ENCODE data around the gene HNF4A.
"Not testable (repeated sequence)": the region's sequence is repeated elsewhere in the genome, so short reads cannot be mapped to it uniquely, and the experiment has no call there.

Gene HNF4A

GRCh38 chr20:44355498-44356352 is at the start of gene HNF4A:
Gene HNF4A (plus strand): TSS chr20:44355699. CDS start chr20:44355805, 106 bp downstream.
- no peak for DNase-seq

- no peak for DNase-seq
These were observed 48.6 kb upstream of the HNF4A start for GRCh38 chr20:44306927-44307326.

GRCh38 chr20:44309763-44310663 is 45.5 kb upstream of the HNF4A start:
- no peak for DNase-seq

DNA sequence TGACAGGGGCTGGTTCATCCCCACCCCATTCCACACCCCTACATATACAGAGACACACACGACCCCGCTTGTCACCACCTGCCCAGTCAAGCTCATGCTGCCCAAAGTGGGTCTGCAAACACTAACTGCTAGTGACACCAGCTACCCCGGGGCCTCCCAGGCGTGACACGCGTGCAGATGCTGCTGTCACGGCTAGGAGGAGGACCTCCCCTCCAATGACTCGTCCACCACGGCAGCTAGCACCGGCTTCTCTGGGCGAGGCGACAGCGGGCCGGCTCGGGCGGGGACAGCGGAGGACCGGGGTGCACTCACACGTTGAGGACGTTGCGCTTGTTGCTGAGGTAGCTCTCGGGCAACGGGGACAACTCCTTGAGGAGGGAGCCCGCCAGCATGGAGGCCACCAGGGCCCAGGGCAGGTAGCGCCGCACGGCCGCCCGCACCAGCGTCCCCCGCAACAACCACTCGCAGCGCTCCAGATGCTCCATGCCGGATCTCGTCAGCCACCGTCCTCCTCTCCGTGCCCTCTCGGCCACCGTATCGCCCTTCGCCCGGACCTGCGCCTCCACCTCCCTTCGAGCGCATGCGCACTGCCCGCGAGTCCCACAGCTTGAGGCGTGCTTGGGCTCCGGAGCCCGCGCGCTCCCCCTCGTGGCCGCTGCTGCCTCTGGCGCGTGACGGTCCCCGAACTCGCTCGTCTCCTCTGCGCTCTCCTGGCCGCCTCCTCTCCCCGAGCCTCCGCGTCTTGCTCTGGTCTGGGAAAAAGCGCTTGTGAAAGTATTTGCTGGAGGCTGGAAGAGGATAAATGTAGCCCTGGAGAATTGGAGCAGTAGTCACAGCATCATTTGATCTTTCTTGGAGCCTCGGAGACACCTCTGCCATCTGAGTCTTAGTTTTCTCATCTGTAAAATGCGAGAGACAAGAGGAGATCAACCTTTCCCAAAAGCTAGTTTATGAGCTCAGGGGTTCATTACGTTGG is 44.5 kb upstream of the HNF4A start, which contains the start of gene FITM2:
FITM2 (minus strand) TSS at position 539 of the 976 bp plus-strand sequence; CDS start at position 485, 54 bp downstream.
- DNase-seq, result peak; percentile 71

GRCh38 chr20:44314870-44315269 is 40.6 kb upstream of the HNF4A start:
- DNase-seq, result no peak

DNA sequence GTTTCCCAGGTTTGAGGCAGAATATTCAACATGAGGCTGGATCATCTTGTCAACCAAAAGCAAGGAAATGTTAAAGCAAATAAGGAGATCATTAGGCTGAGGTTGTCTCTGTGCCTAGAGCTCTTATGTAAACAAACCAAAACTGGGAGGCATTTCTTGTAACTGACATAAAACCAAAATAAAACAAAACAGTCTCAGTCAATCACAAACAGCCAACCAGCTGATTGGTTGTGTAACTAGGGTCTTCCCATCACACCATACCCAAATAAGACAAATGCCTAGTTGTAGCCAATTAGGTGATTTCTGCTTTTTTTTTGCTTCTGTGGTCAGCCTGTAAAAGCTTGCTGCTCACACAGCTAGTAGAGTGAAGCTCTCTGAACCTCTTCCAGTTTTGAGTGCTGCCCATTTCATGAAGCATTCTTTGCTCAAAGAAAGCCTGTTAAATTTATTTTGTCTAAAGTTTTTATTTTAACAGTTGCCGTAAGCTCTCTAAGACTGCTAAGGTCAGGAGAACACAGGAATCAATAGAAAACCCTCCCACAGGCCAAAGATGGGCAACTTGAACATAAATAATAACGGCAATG is 35.6 kb upstream of the HNF4A start:
- DNase-seq, result no peak

- no peak for DNase-seq
These were observed 31.2 kb upstream of the HNF4A start for GRCh38 chr20:44324343-44324742.

DNA sequence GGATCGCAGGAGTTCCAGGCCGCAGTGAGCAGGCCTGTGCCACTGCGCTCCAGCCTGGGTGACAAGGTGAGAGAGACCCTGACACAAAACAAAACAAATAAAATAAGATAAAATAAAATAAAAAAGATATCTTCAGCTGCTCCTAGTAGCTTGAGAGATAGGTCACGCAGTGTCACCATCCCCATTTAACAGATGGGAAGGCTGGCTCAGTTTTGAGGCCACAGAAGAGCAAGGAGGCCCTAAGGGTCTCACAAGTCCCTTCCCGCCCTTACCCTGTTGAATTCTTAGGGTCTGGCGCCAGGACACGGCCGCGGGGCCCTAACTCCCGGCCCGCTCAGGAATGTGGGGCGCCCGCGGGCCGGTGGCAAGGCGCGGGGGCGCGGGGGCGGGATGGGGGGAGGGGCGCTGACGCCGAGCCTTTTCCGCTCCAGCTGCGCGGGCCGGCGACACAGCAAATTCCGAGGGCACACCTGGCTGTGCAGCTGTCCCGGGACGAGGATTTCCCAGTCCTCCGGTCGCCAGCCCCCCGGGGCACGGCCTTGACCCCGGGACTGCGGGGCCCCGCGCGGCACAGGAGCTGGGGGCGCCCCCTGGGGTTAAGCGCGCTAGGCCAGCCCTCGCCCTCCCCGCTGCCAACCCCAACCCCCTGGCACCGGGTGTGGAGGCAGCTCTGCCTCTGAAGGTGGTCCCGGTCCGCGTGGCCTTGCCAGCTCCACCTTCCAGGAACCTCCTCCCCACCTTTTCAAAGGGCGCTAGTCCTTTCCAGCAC is 28.9 kb upstream of the HNF4A start:
- DNase-seq, result no peak

GRCh38 chr20:44327748-44328147 is 27.8 kb upstream of the HNF4A start:
- not testable (repeated sequence) for DNase-seq

GRCh38 chr20:44328428-44328827 is 27.1 kb upstream of the HNF4A start:
- DNase-seq, result no peak

GRCh38 chr20:44331201-44331600 is 24.3 kb upstream of the HNF4A start:
- DNase-seq, result no peak

GRCh38 chr20:44334306-44334705 is 21.2 kb upstream of the HNF4A start:
- no peak for DNase-seq

GRCh38 chr20:44334709-44335108 is 20.8 kb upstream of the HNF4A start:
- no peak for DNase-seq

- DNase-seq, result no peak
These were observed 19.8 kb upstream of the HNF4A start for GRCh38 chr20:44335675-44336074.

GRCh38 chr20:44336086-44336485 is 19.4 kb upstream of the HNF4A start:
- no peak for DNase-seq

GRCh38 chr20:44336725-44337380 is 18.6 kb upstream of the HNF4A start, which contains the start of gene R3HDML:
Gene R3HDML (plus strand): TSS chr20:44337043. CDS start chr20:44337158, 115 bp downstream.
- no peak for DNase-seq

- DNase-seq, result no peak
These were observed 13.3 kb upstream of the HNF4A start for GRCh38 chr20:44342248-44342647.

DNA sequence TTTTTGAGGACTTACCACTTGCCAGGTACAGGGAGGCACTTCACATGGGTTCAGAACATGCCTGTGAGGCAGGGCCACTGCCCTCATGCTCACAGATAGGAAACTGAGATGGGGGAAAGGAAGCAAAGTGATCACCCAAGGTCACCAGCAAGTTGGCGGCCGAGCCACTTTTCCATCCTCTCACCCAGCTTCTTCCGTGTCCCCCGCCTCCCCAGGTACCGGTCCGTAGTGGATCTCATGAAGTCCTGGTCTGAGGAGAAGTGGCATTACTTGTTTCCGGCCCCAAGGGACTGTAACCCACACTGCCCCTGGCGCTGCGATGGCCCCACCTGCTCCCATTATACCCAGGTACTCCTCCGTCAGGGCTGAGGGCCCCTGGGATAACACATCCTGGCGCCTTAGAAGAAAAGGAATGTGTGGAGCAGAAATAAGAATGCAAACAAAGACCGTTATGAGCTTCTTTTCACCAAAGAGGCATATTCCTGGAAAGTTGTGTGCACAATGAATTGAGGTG is 12.3 kb upstream of the HNF4A start:
- no peak for DNase-seq

GRCh38 chr20:44344723-44345122 is 10.8 kb upstream of the HNF4A start:
- no peak for DNase-seq

- DNase-seq, result no peak
These were observed 10.4 kb upstream of the HNF4A start for GRCh38 chr20:44345147-44345546.
